Fibroblast of mammary gland (primary cell): Measurements from ENCODE around the gene LRP8.

Experiments
- DNase-seq: peaks from one replicate; pipeline ENCODE4 v3.0.0-alpha.2; 2010; ENCODE audit warnings: low read depth
- H3K4me3 ChIP-seq: 2 replicates; pipeline ENCODE4 v1.5.1; 2011; ENCODE audit warnings: low read depth, mild to moderate bottlenecking, low read length, moderate library complexity; ENCODE audit not compliant: control insufficient read depth
- CTCF ChIP-seq: conservative IDR thresholded peaks from 2 replicates; pipeline ENCODE4 v1.5.1; 2011; ENCODE audit warnings: low read depth, low read length, inconsistent platforms; ENCODE audit not compliant: control insufficient read depth, insufficient read depth

The LRP8 gene

GRCh38 chr1:53196017-53196484 lies 131.8 kb downstream of the LRP8 start:
- DNase-seq, result no peak
- TF ChIP-seq CTCF, result no peak
- H3K4me3 ChIP-seq, result peak overlapping the region; percentile 76

GRCh38 chr1:53195246-53196016 lies 132.4 kb downstream of the LRP8 start:
- no peak for DNase-seq
- H3K4me3 ChIP-seq, result no peak overlapping the region
- TF ChIP-seq CTCF, result no peak
